Mammary epithelial cell (primary cell): ENCODE data around the gene RETREG3.

Experiments
- EZH2 ChIP-seq: IDR thresholded peaks from 2 replicates; pipeline ENCODE4 v1.6.1; 2012; ENCODE audit warnings: low read length, inconsistent platforms, borderline replicate concordance
- TF ChIP-seq, protein P1 (sequence below), 2 donors: IDR thresholded peaks in 1 of 2; conservative IDR thresholded peaks in 1 of 2; 2 replicates each; pipeline ENCODE4 v1.5.1; 2011 to 2012; ENCODE audit warnings: inconsistent platforms in 2 of 2, low read length in 2 of 2, mild to moderate bottlenecking in 2 of 2, control low read depth in 1 of 2, low read depth in 1 of 2; ENCODE audit not compliant: insufficient read depth in 1 of 2; ENCODE audit errors: extremely low read depth in 1 of 2

DNA sequence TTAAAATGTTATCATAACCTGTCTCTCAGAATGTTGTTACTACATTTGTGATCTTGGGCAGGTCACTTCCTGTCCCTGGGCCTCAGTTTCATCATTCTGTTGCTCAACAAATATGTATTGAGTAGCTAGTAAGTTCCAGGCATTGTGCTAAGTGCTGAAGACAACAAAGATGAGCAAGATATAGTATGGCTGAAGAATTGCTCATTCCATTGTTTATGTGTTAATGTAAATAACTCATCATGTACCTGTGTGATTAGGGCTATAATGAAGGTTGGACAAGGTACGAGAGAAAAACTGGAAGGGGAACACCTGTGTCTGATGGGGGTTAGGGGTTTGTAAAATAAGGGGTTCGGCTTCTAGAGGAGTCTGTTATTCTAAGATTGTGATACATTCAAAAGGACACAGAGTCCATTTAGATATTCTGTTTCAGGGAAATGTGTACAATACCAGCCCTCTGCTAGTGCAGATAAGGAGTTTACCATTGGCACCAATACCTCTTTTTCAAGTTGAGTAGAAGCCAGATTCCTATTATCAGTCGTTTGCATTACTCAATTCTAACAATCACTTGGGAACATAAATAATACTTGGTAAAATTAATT, 20.3 kb upstream of the RETREG3 start:
- no peak for TF ChIP-seq EZH2
- TF ChIP-seq, protein P1, sequence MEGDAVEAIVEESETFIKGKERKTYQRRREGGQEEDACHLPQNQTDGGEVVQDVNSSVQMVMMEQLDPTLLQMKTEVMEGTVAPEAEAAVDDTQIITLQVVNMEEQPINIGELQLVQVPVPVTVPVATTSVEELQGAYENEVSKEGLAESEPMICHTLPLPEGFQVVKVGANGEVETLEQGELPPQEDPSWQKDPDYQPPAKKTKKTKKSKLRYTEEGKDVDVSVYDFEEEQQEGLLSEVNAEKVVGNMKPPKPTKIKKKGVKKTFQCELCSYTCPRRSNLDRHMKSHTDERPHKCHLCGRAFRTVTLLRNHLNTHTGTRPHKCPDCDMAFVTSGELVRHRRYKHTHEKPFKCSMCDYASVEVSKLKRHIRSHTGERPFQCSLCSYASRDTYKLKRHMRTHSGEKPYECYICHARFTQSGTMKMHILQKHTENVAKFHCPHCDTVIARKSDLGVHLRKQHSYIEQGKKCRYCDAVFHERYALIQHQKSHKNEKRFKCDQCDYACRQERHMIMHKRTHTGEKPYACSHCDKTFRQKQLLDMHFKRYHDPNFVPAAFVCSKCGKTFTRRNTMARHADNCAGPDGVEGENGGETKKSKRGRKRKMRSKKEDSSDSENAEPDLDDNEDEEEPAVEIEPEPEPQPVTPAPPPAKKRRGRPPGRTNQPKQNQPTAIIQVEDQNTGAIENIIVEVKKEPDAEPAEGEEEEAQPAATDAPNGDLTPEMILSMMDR (conservative IDR thresholded peaks at IDR 0.05 in 1 of 2, IDR thresholded peaks at IDR 0.05 in 1 of 2; ENCODE audit: extremely low read depth in 1 of 2, insufficient read depth in 1 of 2, low read depth in 1 of 2, low read length in 2 of 2) = no peak
